ENCODE data around the gene SLC22A31.

DNA sequence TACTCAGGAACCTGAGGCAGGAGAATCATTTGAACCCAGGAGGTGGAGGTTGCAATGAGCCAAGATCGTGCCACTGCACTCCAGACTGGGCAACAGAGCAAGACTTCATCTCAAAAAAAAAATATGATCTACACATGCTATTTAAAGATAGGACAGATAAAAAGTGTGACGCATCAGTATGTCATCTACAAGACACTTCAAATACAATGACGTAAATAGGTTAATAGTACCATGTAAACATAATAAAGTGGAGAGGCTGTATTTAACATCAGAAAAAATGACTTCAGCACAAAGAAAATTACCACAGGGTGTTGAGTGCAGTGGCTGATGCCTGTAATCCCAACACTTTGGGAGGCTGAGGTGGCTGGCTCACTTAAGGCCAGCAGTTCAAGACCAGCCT, 37.4 kb upstream of the SLC22A31 start:
- TF ChIP-seq, protein P1, sequence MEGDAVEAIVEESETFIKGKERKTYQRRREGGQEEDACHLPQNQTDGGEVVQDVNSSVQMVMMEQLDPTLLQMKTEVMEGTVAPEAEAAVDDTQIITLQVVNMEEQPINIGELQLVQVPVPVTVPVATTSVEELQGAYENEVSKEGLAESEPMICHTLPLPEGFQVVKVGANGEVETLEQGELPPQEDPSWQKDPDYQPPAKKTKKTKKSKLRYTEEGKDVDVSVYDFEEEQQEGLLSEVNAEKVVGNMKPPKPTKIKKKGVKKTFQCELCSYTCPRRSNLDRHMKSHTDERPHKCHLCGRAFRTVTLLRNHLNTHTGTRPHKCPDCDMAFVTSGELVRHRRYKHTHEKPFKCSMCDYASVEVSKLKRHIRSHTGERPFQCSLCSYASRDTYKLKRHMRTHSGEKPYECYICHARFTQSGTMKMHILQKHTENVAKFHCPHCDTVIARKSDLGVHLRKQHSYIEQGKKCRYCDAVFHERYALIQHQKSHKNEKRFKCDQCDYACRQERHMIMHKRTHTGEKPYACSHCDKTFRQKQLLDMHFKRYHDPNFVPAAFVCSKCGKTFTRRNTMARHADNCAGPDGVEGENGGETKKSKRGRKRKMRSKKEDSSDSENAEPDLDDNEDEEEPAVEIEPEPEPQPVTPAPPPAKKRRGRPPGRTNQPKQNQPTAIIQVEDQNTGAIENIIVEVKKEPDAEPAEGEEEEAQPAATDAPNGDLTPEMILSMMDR (conservative IDR thresholded peaks at IDR 0.05 in 1 of 2, IDR thresholded peaks at IDR 0.05 in 1 of 2; ENCODE audit: low read depth in 1 of 2, low read length in 2 of 2): no peak
- TF ChIP-seq EZH2 (IDR thresholded peaks at IDR 0.05; ENCODE audit: low read length, missing control alignments): no peak

Measured in fibroblast of lung (primary cell).